ENCODE results near the gene WDR38. TPM values are rescaled to one million over a fixed set of nuclear protein-coding genes. Genes with fewer than 3 reads are reported as not detected.
A peak's percentile ranks its signal among the peaks of the same experiment; 100 is the strongest.

Gene WDR38
- total and polyA plus RNA-seq, 3 experiments from 2014 or later: not detected

DNA sequence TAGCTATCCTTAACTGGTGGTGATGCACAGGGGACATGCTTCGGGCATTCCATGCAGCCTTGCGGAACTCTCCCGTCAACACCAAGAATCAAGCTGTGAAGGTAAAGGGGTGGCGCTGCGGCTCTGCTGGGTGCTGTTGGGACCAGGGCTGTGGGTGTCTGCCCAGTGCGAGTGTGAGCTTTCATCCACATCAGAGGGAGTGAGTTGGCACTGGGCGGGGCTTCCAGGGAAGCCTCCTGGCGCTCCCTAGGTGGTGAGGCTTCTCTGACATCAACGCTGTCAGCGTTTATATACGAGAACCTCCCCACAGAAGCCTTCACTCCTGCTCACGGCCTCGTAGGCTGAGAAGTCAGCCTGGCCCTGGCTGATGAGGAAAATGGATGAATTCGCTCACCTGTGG, 20.4 kb downstream of the WDR38 start:
- Mint-ChIP-seq H3K4me3 (peak overlapping the region; percentile 45 to 97 (median 91)), H3K27me3 (peaks cover 0 to 1% of the 10 kb centered on the region in 2 donors), H3K27ac (peak overlapping the region; percentile 88 to 99 (median 96)), H3K9me3 (no peaks in the 10 kb centered on the region), H3K36me3 (peaks cover 6 to 75% (median 22%) of the 10 kb centered on the region in 3 donors), H3K4me1 (peaks cover 56 to 70% (median 56%) of the 10 kb centered on the region in 3 donors)
- DNase-seq: peak in 4 of 5 donors; percentile 50 to 78 (median 56)
- H3K27me3 ChIP-seq (ENCODE audit: insufficient read depth, low read length, poor library complexity, severe bottlenecking): no peaks in the 10 kb centered on the region
- no peak overlapping the region for H3K4me3 ChIP-seq (ENCODE audit: low read length)
- ChIA-PET POLR2A (interaction anchor here (0.6 to 1.7 kb wide), 2 partner anchors 12 to 208 kb away, joined by 3 to 13 read pairs; partner anchors contain the start of genes ARPC5L and RPL35), CTCF (interaction anchor here (0.9 to 4.3 kb wide), 5 partner anchors 11 to 22 kb away, joined by 3 to 18 read pairs (median 4); partner anchors contain the start of gene WDR38)
- peaks cover 52% of the 10 kb centered on the region for H3K36me3 ChIP-seq (ENCODE audit: insufficient read depth, low read length)
- peaks cover 46% of the 10 kb centered on the region for H3K4me1 ChIP-seq (ENCODE audit: insufficient read depth, low read length)
- no peaks in the 10 kb centered on the region for H3K9me3 ChIP-seq (ENCODE audit: low read length)
- H3K27ac ChIP-seq (ENCODE audit: low read depth, low read length): peak overlapping the region; percentile 12

DNA sequence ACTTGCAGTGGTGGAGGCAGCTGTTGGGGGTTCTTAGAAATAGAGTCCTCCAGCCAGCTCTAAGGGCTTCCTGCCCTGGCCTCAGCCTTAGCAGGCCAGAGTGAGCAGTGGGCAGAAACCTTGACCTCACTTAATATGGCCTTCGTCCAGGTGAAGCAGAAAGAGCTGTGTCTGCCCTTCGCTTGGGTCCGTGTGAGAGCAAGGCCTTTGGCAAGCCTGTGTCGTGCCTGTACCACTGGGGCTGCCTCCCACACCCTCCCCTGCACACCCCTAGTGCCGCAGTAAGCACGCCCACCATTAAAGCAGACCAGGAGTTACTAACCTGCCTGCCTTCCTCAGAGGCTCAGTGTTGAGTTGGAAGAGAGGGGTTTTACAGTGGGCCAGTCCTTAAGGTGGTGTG, 22.2 kb downstream of the WDR38 start:
- Histone ChIP-seq H3K27me3 (ENCODE audit: insufficient read depth, low read length, poor library complexity, severe bottlenecking) (no peaks in the 10 kb centered on the region), H3K9me3 (ENCODE audit: low read length) (no peaks in the 10 kb centered on the region), H3K36me3 (ENCODE audit: insufficient read depth, low read length) (peaks cover 58% of the 10 kb centered on the region), H3K4me1 (ENCODE audit: insufficient read depth, low read length) (peaks cover 43% of the 10 kb centered on the region), H3K4me3 (ENCODE audit: low read length) (no peak overlapping the region), H3K27ac (ENCODE audit: low read depth, low read length) (no peak overlapping the region)
- H3K27me3 Mint-ChIP-seq: no peaks in the 10 kb centered on the region
- CTCF ChIA-PET: interaction anchor here (1.1 to 4.3 kb wide), 3 partner anchors 16 to 103 kb away, joined by 3 to 18 read pairs (median 3); partner anchors contain the start of gene WDR38
- H3K4me1 Mint-ChIP-seq: peaks cover 50 to 67% (median 50%) of the 10 kb centered on the region in 3 donors
- no peak for DNase-seq
- peak overlapping the region in 6 of 8 donors; percentile 24 to 91 (median 73) for H3K27ac Mint-ChIP-seq
- no peak overlapping the region for H3K4me3 Mint-ChIP-seq
- no peaks in the 10 kb centered on the region for H3K9me3 Mint-ChIP-seq
- H3K36me3 Mint-ChIP-seq: peaks cover 6 to 85% (median 26%) of the 10 kb centered on the region in 3 donors
- POLR2A ChIA-PET: interaction anchor here (1.0 kb wide), 1 partner anchor 13 kb away, joined by 3 read pairs; the partner anchor contains the start of gene ARPC5L

- H3K9me3 ChIP-seq (ENCODE audit: low read length): no peaks in the 10 kb centered on the region
- H3K36me3 ChIP-seq (ENCODE audit: insufficient read depth, low read length): peaks cover 61% of the 10 kb centered on the region
- H3K4me1 ChIP-seq (ENCODE audit: insufficient read depth, low read length): peaks cover 32% of the 10 kb centered on the region
- H3K9me3 Mint-ChIP-seq: no peaks in the 10 kb centered on the region
- peaks cover 6 to 91% (median 27%) of the 10 kb centered on the region in 3 donors for H3K36me3 Mint-ChIP-seq
- H3K27me3 Mint-ChIP-seq: no peaks in the 10 kb centered on the region
- DNase-seq: no peak
- peak overlapping the region in 1 of 7 donors; percentile 7 for H3K4me3 Mint-ChIP-seq
- POLR2A ChIA-PET: no interaction called here
- CTCF ChIA-PET: interaction anchor here (1.2 kb wide), 2 partner anchors 13 to 24 kb away, joined by 3 read pairs; partner anchors contain the start of gene WDR38
- no peaks in the 10 kb centered on the region for H3K27me3 ChIP-seq (ENCODE audit: insufficient read depth, low read length, poor library complexity, severe bottlenecking)
- H3K27ac ChIP-seq (ENCODE audit: low read depth, low read length): no peak overlapping the region
- peaks cover 33 to 61% (median 36%) of the 10 kb centered on the region in 3 donors for H3K4me1 Mint-ChIP-seq
- peak overlapping the region in 6 of 8 donors; percentile 43 to 84 (median 58) for H3K27ac Mint-ChIP-seq
- H3K4me3 ChIP-seq (ENCODE audit: low read length): no peak overlapping the region
These were observed 23.9 kb downstream of the WDR38 start for GRCh38 chr9:124877021-124877782.

- Mint-ChIP-seq H3K27me3 (no peaks in the 10 kb centered on the region), H3K4me1 (peaks cover 24 to 53% (median 28%) of the 10 kb centered on the region in 3 donors), H3K9me3 (no peaks in the 10 kb centered on the region), H3K4me3 (no peak overlapping the region), H3K27ac (peak overlapping the region in 4 of 8 donors; percentile 9 to 64 (median 38)), H3K36me3 (peaks cover 5 to 91% (median 26%) of the 10 kb centered on the region in 3 donors)
- ChIA-PET CTCF (no interaction called here), POLR2A (interaction anchor here (0.5 kb wide), 1 partner anchor 24 kb away, joined by 3 read pairs; no protein-coding TSS in a partner anchor)
- peaks cover 24% of the 10 kb centered on the region for H3K4me1 ChIP-seq (ENCODE audit: insufficient read depth, low read length)
- peaks cover 59% of the 10 kb centered on the region for H3K36me3 ChIP-seq (ENCODE audit: insufficient read depth, low read length)
- no peak overlapping the region for H3K4me3 ChIP-seq (ENCODE audit: low read length)
- H3K27ac ChIP-seq (ENCODE audit: low read depth, low read length): no peak overlapping the region
- no peaks in the 10 kb centered on the region for H3K27me3 ChIP-seq (ENCODE audit: insufficient read depth, low read length, poor library complexity, severe bottlenecking)
- no peak for DNase-seq
- H3K9me3 ChIP-seq (ENCODE audit: low read length): no peaks in the 10 kb centered on the region
These were observed 24.8 kb downstream of the WDR38 start for GRCh38 chr9:124878021-124878420.

DNA sequence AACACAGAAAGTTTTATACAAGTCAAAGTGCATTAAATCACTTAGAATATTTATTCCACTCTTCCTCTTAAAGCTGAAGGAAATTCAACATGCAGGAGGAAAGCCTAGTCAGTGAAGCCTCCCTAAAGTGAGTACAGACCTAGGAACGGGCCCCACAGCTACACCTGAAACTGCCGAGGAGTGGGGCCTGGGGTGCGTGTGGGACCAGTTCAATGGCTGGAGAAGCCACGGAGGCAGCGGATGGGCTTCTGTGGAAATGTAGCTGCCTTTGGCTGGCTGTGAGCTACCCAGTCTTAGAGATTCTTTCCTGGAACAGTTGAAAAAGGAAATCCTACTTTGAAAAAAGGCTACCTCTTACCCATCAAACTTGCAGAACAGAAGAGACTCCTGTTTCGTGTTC, 25.3 kb downstream of the WDR38 start:
- Histone ChIP-seq H3K36me3 (ENCODE audit: insufficient read depth, low read length) (peaks cover 55% of the 10 kb centered on the region), H3K4me3 (ENCODE audit: low read length) (no peak overlapping the region), H3K27me3 (ENCODE audit: insufficient read depth, low read length, poor library complexity, severe bottlenecking) (no peaks in the 10 kb centered on the region), H3K4me1 (ENCODE audit: insufficient read depth, low read length) (peaks cover 19% of the 10 kb centered on the region), H3K9me3 (ENCODE audit: low read length) (no peaks in the 10 kb centered on the region), H3K27ac (ENCODE audit: low read depth, low read length) (no peak overlapping the region)
- H3K27ac Mint-ChIP-seq: peak overlapping the region in 4 of 8 donors; percentile 23 to 65 (median 59)
- no peak overlapping the region for H3K4me3 Mint-ChIP-seq
- peaks cover 19 to 48% (median 23%) of the 10 kb centered on the region in 3 donors for H3K4me1 Mint-ChIP-seq
- CTCF ChIA-PET: interaction anchor here (2.0 kb wide), 1 partner anchor 15 kb away, joined by 5 read pairs; no protein-coding TSS in a partner anchor
- H3K36me3 Mint-ChIP-seq: peaks cover under 1 to 87% (median 22%) of the 10 kb centered on the region in 3 donors
- POLR2A ChIA-PET: interaction anchor here (0.5 kb wide), 1 partner anchor 23 kb away, joined by 3 read pairs; no protein-coding TSS in a partner anchor
- no peak for DNase-seq
- no peaks in the 10 kb centered on the region for H3K9me3 Mint-ChIP-seq
- no peaks in the 10 kb centered on the region for H3K27me3 Mint-ChIP-seq

DNA sequence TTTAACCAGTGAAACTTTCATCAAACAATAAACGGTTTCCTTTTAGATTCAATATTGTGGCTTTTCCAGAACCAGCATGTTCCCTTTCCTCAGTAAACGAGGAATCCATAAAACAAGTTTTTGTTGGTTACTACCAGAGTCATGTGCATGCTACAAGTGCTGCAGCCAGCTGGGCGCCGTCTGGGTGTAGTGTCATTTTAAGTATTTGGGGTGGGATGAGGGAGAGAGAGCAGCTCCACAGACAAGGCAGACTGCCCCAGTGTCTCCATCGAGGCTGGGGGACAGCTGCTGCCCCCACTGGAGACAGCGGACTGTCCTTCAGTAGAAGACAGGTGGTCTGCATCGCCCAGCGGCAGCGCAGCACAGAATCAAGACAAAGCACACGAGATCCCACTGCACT, 26.0 kb downstream of the WDR38 start:
- no peak overlapping the region for H3K4me3 Mint-ChIP-seq
- POLR2A ChIA-PET: no interaction called here
- H3K4me1 Mint-ChIP-seq: peaks cover 12 to 41% (median 16%) of the 10 kb centered on the region in 3 donors
- no peaks in the 10 kb centered on the region for H3K27me3 Mint-ChIP-seq
- no peak for DNase-seq
- CTCF ChIA-PET: interaction anchor here (2.0 kb wide), 1 partner anchor 15 kb away, joined by 5 read pairs; no protein-coding TSS in a partner anchor
- H3K27me3 ChIP-seq (ENCODE audit: insufficient read depth, low read length, poor library complexity, severe bottlenecking): no peaks in the 10 kb centered on the region
- no peak overlapping the region for H3K27ac ChIP-seq (ENCODE audit: low read depth, low read length)
- H3K9me3 ChIP-seq (ENCODE audit: low read length): no peaks in the 10 kb centered on the region
- peak overlapping the region in 3 of 8 donors; percentile 24 to 52 (median 45) for H3K27ac Mint-ChIP-seq
- no peak overlapping the region for H3K4me3 ChIP-seq (ENCODE audit: low read length)
- no peaks in the 10 kb centered on the region for H3K9me3 Mint-ChIP-seq
- H3K36me3 ChIP-seq (ENCODE audit: insufficient read depth, low read length): peaks cover 48% of the 10 kb centered on the region
- H3K36me3 Mint-ChIP-seq: peaks cover 0 to 85% (median 22%) of the 10 kb centered on the region in 3 donors
- peaks cover 12% of the 10 kb centered on the region for H3K4me1 ChIP-seq (ENCODE audit: insufficient read depth, low read length)

- CTCF ChIA-PET: interaction anchor here (1.2 to 2.0 kb wide), 2 partner anchors 13 to 27 kb away, joined by 4 to 5 read pairs; partner anchors contain the start of gene WDR38
- peaks cover 7 to 31% (median 7%) of the 10 kb centered on the region in 3 donors for H3K4me1 Mint-ChIP-seq
- H3K36me3 Mint-ChIP-seq: peaks cover 0 to 83% (median 25%) of the 10 kb centered on the region in 3 donors
- H3K4me3 Mint-ChIP-seq: no peak overlapping the region
- Histone ChIP-seq H3K27me3 (ENCODE audit: insufficient read depth, low read length, poor library complexity, severe bottlenecking) (no peaks in the 10 kb centered on the region), H3K4me1 (ENCODE audit: insufficient read depth, low read length) (peaks cover 6% of the 10 kb centered on the region), H3K9me3 (ENCODE audit: low read length) (no peaks in the 10 kb centered on the region), H3K36me3 (ENCODE audit: insufficient read depth, low read length) (peaks cover 38% of the 10 kb centered on the region), H3K4me3 (ENCODE audit: low read length) (no peak overlapping the region), H3K27ac (ENCODE audit: low read depth, low read length) (no peak overlapping the region)
- POLR2A ChIA-PET: no interaction called here
- no peaks in the 10 kb centered on the region for H3K9me3 Mint-ChIP-seq
- H3K27ac Mint-ChIP-seq: peak overlapping the region in 3 of 8 donors; percentile 33 to 58 (median 46)
- H3K27me3 Mint-ChIP-seq: no peaks in the 10 kb centered on the region
- no peak for DNase-seq
These were observed 27.2 kb downstream of the WDR38 start for GRCh38 chr9:124880501-124880900.

Data from CD8-positive, alpha-beta memory T cell (primary cell).